ENCODE data around the gene SLCO3A1.

The SLCO3A1 gene
- total RNA-seq: 33.5 to 43.4 (median 36.4) reads per million in 4 donors

- DNase-seq: peak; percentile 64 to 78 (median 71)
Measured at GRCh38 chr15:91853511-91853947, at the start of gene SLCO3A1. Gene SLCO3A1, plus strand, starts transcription at chr15:91853708.

DNA sequence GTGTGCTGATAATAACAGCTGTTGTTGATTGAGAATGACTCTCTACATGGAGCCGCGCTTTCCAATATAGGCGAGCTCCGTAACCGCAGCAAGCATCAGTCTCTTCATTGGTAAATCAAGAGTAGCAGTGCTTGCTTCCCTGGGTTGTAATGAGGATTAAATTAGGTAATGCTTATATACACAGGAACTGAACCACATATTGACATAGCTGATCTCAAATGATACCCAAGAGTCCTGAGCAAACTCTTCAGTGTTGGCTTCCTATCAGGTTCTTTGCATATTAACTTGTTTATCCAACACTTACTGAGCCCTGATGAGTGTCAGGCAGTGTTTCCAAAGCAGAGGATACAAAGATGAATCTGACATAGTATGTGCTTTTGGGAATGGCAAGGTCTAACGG is 46.4 kb upstream of the SLCO3A1 start:
- no peak for DNase-seq

DNA sequence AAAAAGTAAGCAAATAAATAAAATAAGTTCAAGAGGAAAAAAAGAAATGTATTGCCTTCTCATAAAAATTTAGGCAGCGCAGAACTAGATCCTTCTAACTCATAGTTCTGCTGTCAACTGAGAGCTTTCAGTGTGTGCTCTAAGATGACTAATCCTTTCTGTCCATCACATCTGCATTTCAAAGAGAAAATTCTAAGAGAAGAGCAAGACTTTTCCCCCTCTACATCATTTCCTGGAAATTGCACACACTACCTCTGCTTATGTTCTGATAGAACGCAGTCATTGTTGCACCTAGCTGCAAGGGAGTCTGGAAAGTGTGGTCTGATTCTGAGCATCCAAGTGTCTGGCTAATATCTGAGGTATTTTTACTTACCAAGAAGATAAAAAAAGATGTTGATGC is 39.6 kb upstream of the SLCO3A1 start:
- DNase-seq: no peak

GRCh38 chr15:91816942-91817341 is 36.6 kb upstream of the SLCO3A1 start:
- no peak for DNase-seq

- DNase-seq: no peak
Measured at GRCh38 chr15:91821458-91821857, 32.0 kb upstream of the SLCO3A1 start.

- no peak for DNase-seq
Measured at GRCh38 chr15:91824256-91824655, 29.3 kb upstream of the SLCO3A1 start.

GRCh38 chr15:91826443-91826842 is 27.1 kb upstream of the SLCO3A1 start:
- no peak for DNase-seq

DNA sequence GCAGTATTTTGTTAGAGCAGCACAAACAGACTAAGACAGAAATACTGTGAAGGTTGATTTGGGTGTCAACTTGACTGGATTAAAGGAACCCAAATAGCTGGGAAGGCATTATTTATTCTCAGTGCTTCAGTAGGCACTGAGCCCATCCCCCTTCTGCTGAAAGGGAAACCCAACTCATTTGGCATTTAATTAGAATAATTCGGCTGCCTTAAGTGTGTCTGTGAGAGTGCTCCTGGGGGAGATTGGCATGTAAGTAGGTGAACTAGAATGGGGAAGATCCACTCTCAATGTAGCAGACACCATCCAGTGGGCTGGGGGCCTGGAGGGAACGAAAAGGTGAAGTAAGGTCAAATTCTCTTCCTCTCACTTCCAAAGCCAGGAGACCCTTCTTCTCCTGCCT is 20.5 kb upstream of the SLCO3A1 start:
- no peak for DNase-seq

- DNase-seq: no peak
Measured at GRCh38 chr15:91839867-91840266, 13.6 kb upstream of the SLCO3A1 start.

GRCh38 chr15:91841861-91842260 is 11.6 kb upstream of the SLCO3A1 start:
- no peak for DNase-seq

- DNase-seq: no peak
Measured at GRCh38 chr15:91844341-91844740, 9.2 kb upstream of the SLCO3A1 start.

DNA sequence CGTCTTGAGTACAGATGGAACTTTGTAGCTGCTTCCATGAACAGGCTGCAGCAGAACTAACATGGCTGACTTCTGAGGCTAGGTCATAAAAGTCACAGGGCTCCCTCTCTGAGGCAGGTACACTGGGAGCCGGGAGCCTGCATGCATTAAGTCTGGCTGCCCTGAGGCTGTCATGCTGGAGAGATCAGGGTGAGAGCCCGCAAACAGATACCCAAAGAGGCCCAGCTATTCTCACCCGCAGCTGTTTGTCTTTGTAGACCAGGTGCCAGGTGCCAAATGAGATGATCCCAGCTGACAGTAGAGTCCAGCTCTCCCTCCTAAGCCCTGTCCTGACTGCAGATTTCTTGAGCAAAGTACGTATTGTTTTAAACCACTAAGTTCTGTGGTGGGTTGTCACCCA is 8.6 kb upstream of the SLCO3A1 start:
- no peak for DNase-seq

DNA sequence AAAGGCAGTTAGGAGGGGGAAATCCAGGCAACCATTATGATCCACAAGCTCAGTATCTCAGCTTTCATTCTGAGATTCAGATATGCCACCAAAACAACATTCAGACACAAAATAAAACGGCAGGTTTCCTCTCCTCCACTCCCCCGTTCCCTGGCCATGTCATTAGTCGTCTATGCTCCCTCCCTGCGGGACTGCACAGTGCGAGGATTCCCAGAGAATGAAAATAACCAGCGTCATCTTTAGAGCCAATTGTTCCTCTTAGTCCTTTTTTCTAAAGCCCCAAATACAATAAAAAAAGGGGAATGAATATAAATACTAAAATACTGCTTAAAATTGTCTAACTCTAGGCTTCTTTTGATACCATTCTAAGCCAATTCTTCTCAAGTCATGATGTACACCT is 7.8 kb upstream of the SLCO3A1 start:
- DNase-seq: no peak

DNA sequence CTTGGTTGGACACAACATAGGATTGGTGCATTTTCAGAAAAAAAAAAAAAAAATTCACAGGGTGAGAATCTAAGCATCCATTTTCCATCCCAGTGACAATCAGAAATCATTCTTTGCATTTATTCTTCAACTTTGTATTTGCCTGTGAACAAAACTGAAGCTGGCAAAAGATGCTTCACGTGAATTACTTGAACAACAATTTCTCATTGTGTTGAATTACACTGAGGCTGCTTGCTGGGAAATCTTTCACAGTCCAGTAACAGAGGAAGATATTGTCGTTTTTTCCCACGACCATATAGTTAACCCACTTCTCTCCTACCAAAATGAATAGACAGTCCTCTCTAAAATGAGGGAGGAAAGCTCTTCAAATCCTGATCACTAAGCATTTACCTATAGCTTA is 4.3 kb upstream of the SLCO3A1 start:
- no peak for DNase-seq

- DNase-seq: peak in 1 of 5 donors; percentile 37
Measured at GRCh38 chr15:91849749-91850161, 3.8 kb upstream of the SLCO3A1 start.

GRCh38 chr15:91852741-91853510 is 582 bp upstream of the SLCO3A1 start:
- DNase-seq: peak; percentile 51 to 74 (median 65)

- DNase-seq: peak in 4 of 5 donors; percentile 15 to 47 (median 42)
Measured at GRCh38 chr15:91853948-91854638, 585 bp downstream of the SLCO3A1 start.

DNA sequence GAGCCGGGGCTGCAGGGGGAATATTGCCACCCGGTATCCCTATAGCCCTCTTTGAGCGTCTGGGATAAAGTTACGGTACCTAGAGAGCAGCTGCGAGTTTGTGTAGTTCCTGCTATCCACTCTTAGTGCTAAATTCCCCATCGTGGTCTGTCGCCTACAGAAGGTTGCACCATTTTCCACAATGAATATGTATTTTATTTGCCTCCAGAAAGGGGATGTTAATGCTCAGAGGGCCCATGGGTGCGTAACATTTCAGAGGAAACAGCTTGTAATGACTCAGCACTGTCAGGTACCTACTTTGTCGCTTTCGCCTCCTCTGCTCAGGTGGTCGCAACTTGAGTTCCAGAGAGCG is 1.1 kb downstream of the SLCO3A1 start:
- DNase-seq: peak in 1 of 5 donors; percentile 21

GRCh38 chr15:91855241-91855640 is 1.7 kb downstream of the SLCO3A1 start:
- DNase-seq: no peak

- no peak for DNase-seq
Measured at GRCh38 chr15:91855684-91856489, 2.4 kb downstream of the SLCO3A1 start.

GRCh38 chr15:91857224-91857585 is 3.7 kb downstream of the SLCO3A1 start:
- peak in 1 of 5 donors; percentile 31 for DNase-seq

GRCh38 chr15:91857772-91858171 is 4.3 kb downstream of the SLCO3A1 start:
- peak in 4 of 5 donors; percentile 30 to 86 (median 44) for DNase-seq

GRCh38 chr15:91860498-91860897 is 7.0 kb downstream of the SLCO3A1 start:
- no peak for DNase-seq

All from T-helper 1 cell (primary cell).